Measurements from ENCODE around the gene SIPA1L3.

DNA sequence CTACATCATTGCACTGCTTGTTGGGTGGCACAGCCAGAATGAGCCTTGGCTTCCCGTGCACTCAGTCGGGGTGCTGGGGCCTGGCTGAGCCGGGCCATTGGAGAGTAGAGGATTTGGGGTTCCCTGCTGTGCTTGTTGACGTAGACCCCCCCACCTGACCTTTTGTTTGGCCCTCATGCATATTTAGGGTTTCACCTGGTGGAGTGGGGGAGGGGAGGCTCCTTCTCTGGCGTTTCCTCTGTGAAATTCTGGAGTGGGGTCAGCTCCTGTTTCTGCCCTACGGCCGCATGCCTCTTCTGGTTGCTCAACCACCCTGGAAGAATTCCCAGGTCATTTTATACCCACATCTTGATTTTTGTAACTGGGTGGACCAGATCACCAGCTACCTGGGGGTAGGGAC, 82.8 kb downstream of the SIPA1L3 start:
- TF ChIP-seq CTCF (IDR thresholded peaks at IDR 0.05) (no peak), POLR2A (IDR thresholded peaks at IDR 0.05) (no peak)
